Osteoblast (primary cell): ENCODE measurements around the gene TSPOAP1. TPM values are rescaled to one million over a fixed set of nuclear protein-coding genes. Genes with fewer than 3 reads are reported as not detected.

Source experiments
- DNase-seq: peaks from one replicate; pipeline ENCODE4 v3.0.0; 2011; ENCODE audit warnings: low spot score, mixed read lengths; ENCODE audit not compliant: insufficient read length; ENCODE audit errors: missing footprints
- H2AFZ ChIP-seq: 2 replicates; pipeline ENCODE4 v1.6.0; 2011; ENCODE audit warnings: mild to moderate bottlenecking, low read length
- H3K27ac ChIP-seq: 2 replicates; pipeline ENCODE4 v1.5.1; 2011; ENCODE audit warnings: mild to moderate bottlenecking, low read depth, low read length, moderate library complexity
- H3K27me3 ChIP-seq: 2 replicates; pipeline ENCODE4 v1.6.0; 2012; ENCODE audit warnings: mild to moderate bottlenecking, control low read depth, inconsistent platforms, low read length, moderate library complexity; ENCODE audit not compliant: insufficient read depth
- H3K36me3 ChIP-seq: 2 replicates; pipeline ENCODE4 v1.5.1; 2011; ENCODE audit warnings: mild to moderate bottlenecking, low read length, control low read depth, moderate library complexity; ENCODE audit not compliant: insufficient read depth
- H3K4me1 ChIP-seq: 2 replicates; pipeline ENCODE4 v1.5.1; 2011; ENCODE audit warnings: mild to moderate bottlenecking, low read length, control low read depth, moderate library complexity; ENCODE audit not compliant: insufficient read depth
- H3K4me2 ChIP-seq: 2 replicates; pipeline ENCODE4 v1.6.0; 2011; ENCODE audit warnings: mild to moderate bottlenecking, low read length; ENCODE audit not compliant: insufficient read depth
- H3K4me3 ChIP-seq: fragments of 200-600 bp; sonication (generic); 3 replicates; pipeline ENCODE4 v1.5.1; 2012; ENCODE audit warnings: mild to moderate bottlenecking, low read length, inconsistent platforms; ENCODE audit not compliant: insufficient read depth
- H3K79me2 ChIP-seq: 2 replicates; pipeline ENCODE4 v1.6.0; 2012; ENCODE audit warnings: mild to moderate bottlenecking, low read length, control low read depth, inconsistent platforms; ENCODE audit not compliant: insufficient read depth
- H3K9me3 ChIP-seq: 2 replicates; pipeline ENCODE4 v1.5.1; 2011; ENCODE audit warnings: low read depth, low read length, control low read depth
- H4K20me1 ChIP-seq: 2 replicates; pipeline ENCODE4 v1.6.0; 2012; ENCODE audit warnings: mild to moderate bottlenecking, low read length, control low read depth; ENCODE audit not compliant: insufficient read depth
- CTCF ChIP-seq: IDR thresholded peaks from 2 replicates; pipeline ENCODE4 v1.5.1; 2011; ENCODE audit warnings: mild to moderate bottlenecking, low read depth, low read length, moderate library complexity; ENCODE audit errors: extremely low read depth
- total RNA-seq: library from RNA; depleted of rRNA; stranded (reverse); fragments of >200 nt; gene quantifications from 2 replicates; pipeline ENCODE4 v1.2.3, GENCODE V29; 2012

TSPOAP1 gene
- total RNA-seq, 1 donor = 4.3 TPM

GRCh38 chr17:58279016-58279711 is 49.4 kb downstream of the TSPOAP1 start:
- Histone ChIP-seq H3K27me3 (peaks cover 4% of the 10 kb centered on the region), H3K27ac (no peak overlapping the region), H3K79me2 (no peaks in the 10 kb centered on the region), H3K4me1 (no peaks in the 10 kb centered on the region), H2AFZ (peak overlapping the region; percentile 70), H3K36me3 (no peaks in the 10 kb centered on the region), H4K20me1 (no peaks in the 10 kb centered on the region), H3K9me3 (no peaks in the 10 kb centered on the region), H3K4me2 (peak overlapping the region; percentile 18), H3K4me3 (no peak overlapping the region)
- DNase-seq = peak; percentile 82
- TF ChIP-seq CTCF = no peak

- no peak overlapping the region for H3K4me3 ChIP-seq
- no peaks in the 10 kb centered on the region for H3K79me2 ChIP-seq
- peak overlapping the region; percentile 18 for H3K4me2 ChIP-seq
- no peaks in the 10 kb centered on the region for H3K36me3 ChIP-seq
- peaks cover under 1% of the 10 kb centered on the region for H3K27me3 ChIP-seq
- H4K20me1 ChIP-seq = no peaks in the 10 kb centered on the region
- no peaks in the 10 kb centered on the region for H3K4me1 ChIP-seq
- H3K9me3 ChIP-seq = no peaks in the 10 kb centered on the region
- DNase-seq = peak; percentile 88
- H2AFZ ChIP-seq = peak overlapping the region; percentile 70
- no peak overlapping the region for H3K27ac ChIP-seq
- no peak for TF ChIP-seq CTCF
Measured at GRCh38 chr17:58278661-58279015, 50.0 kb downstream of the TSPOAP1 start.

GRCh38 chr17:58277802-58278595 is 50.6 kb downstream of the TSPOAP1 start:
- H2AFZ ChIP-seq = no peak overlapping the region
- no peak overlapping the region for H3K4me3 ChIP-seq
- H3K4me1 ChIP-seq = no peaks in the 10 kb centered on the region
- H3K36me3 ChIP-seq = no peaks in the 10 kb centered on the region
- DNase-seq = peak; percentile 77
- no peaks in the 10 kb centered on the region for H3K9me3 ChIP-seq
- no peaks in the 10 kb centered on the region for H3K79me2 ChIP-seq
- H3K4me2 ChIP-seq = no peak overlapping the region
- no peak overlapping the region for H3K27ac ChIP-seq
- no peaks in the 10 kb centered on the region for H4K20me1 ChIP-seq
- no peak for TF ChIP-seq CTCF
- no peaks in the 10 kb centered on the region for H3K27me3 ChIP-seq

- TF ChIP-seq CTCF = peak; percentile 47
- no peaks in the 10 kb centered on the region for H4K20me1 ChIP-seq
- no peak overlapping the region for H2AFZ ChIP-seq
- no peaks in the 10 kb centered on the region for H3K36me3 ChIP-seq
- DNase-seq = peak; percentile 90
- H3K9me3 ChIP-seq = no peaks in the 10 kb centered on the region
- no peak overlapping the region for H3K4me3 ChIP-seq
- H3K4me2 ChIP-seq = no peak overlapping the region
- H3K27me3 ChIP-seq = no peaks in the 10 kb centered on the region
- no peaks in the 10 kb centered on the region for H3K4me1 ChIP-seq
- H3K27ac ChIP-seq = no peak overlapping the region
- no peaks in the 10 kb centered on the region for H3K79me2 ChIP-seq
Measured at GRCh38 chr17:58277107-58277801, 51.3 kb downstream of the TSPOAP1 start.
